SK-N-SH (cell line): ENCODE measurements around the gene LOXHD1.

Experiments used
- EZH2phosphoT487 ChIP-seq: fragments of 200-600 bp; sonication (generic); IDR thresholded peaks from 2 replicates; pipeline ENCODE4 v1.6.1; 2017; ENCODE audit warnings: low read depth, mixed run types, mild to moderate bottlenecking, antibody characterized with exemption, moderate library complexity, borderline replicate concordance
- TF ChIP-seq, protein P1 (sequence below): fragments of 150-350 bp; IDR thresholded peaks from 2 replicates; pipeline ENCODE4 v1.6.1; 2017; ENCODE audit warnings: antibody characterized with exemption, low read length, low read depth, borderline replicate concordance
- TF ChIP-seq, protein P2 (sequence below): fragments of 150-350 bp; IDR thresholded peaks from 2 replicates; pipeline ENCODE4 v1.6.1; 2016; ENCODE audit warnings: mild to moderate bottlenecking, low read depth, low read length
- TF ChIP-seq, protein P3 (sequence below): fragments of 200-600 bp; sonication (generic); IDR thresholded peaks from 2 replicates; pipeline ENCODE4 v1.6.1; 2017; ENCODE audit warnings: antibody characterized with exemption, mild to moderate bottlenecking, moderate library complexity

DNA sequence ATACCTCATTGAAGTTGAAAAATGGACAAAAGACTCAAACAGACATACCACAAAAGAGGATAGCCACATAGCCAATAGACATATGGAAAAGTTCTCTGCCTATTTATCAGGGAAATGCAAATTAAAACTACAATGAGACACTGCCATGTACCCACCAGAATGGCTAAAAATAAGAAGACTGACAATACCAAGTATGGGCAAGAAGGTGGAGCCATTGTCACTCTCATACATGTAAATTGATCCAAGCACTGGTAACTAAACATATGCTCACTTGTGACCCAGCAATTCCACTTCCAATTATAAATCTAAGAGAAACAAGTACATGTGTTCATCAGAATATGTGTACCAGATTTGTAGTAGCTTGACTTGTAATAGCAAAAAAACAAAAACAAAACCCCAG is 4.6 kb downstream of the LOXHD1 start:
- TF ChIP-seq, protein P1, sequence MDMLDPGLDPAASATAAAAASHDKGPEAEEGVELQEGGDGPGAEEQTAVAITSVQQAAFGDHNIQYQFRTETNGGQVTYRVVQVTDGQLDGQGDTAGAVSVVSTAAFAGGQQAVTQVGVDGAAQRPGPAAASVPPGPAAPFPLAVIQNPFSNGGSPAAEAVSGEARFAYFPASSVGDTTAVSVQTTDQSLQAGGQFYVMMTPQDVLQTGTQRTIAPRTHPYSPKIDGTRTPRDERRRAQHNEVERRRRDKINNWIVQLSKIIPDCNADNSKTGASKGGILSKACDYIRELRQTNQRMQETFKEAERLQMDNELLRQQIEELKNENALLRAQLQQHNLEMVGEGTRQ, result no peak
- TF ChIP-seq, protein P2, sequence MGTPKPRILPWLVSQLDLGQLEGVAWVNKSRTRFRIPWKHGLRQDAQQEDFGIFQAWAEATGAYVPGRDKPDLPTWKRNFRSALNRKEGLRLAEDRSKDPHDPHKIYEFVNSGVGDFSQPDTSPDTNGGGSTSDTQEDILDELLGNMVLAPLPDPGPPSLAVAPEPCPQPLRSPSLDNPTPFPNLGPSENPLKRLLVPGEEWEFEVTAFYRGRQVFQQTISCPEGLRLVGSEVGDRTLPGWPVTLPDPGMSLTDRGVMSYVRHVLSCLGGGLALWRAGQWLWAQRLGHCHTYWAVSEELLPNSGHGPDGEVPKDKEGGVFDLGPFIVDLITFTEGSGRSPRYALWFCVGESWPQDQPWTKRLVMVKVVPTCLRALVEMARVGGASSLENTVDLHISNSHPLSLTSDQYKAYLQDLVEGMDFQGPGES, result no peak
- TF ChIP-seq, protein P3, sequence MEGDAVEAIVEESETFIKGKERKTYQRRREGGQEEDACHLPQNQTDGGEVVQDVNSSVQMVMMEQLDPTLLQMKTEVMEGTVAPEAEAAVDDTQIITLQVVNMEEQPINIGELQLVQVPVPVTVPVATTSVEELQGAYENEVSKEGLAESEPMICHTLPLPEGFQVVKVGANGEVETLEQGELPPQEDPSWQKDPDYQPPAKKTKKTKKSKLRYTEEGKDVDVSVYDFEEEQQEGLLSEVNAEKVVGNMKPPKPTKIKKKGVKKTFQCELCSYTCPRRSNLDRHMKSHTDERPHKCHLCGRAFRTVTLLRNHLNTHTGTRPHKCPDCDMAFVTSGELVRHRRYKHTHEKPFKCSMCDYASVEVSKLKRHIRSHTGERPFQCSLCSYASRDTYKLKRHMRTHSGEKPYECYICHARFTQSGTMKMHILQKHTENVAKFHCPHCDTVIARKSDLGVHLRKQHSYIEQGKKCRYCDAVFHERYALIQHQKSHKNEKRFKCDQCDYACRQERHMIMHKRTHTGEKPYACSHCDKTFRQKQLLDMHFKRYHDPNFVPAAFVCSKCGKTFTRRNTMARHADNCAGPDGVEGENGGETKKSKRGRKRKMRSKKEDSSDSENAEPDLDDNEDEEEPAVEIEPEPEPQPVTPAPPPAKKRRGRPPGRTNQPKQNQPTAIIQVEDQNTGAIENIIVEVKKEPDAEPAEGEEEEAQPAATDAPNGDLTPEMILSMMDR, result no peak
- no peak for TF ChIP-seq EZH2phosphoT487
